PC-3 (cell line): ENCODE results near the gene LMCD1. TPM values are rescaled to one million over a fixed set of nuclear protein-coding genes. Genes with fewer than 3 reads are reported as not detected.

Experiments
- ATAC-seq: fragments of 200-7000 bp; cut with Tn5 transposase; 2 replicates; pipeline ENCODE4 v1.9.1; 2020; ENCODE audit warnings: mild to moderate bottlenecking, moderate library complexity
- BruUV-seq: library from RNA; stranded (reverse); fragments of 400-500 nt; replicated peaks from 2 replicates; lab custom pipeline; 2021; lab: Mats Ljungman, UMichigan
- CTCF ChIA-PET: fragments of 300-600 bp; sonication (Branson Sonifier 250); formaldehyde crosslinking; loops from one replicate; lab custom pipeline; 2022; ENCODE audit warnings: antibody characterized with exemption; lab: Charles Lee
- POLR2A ChIA-PET: fragments of 300-600 bp; sonication (Branson Sonifier 250); formaldehyde crosslinking; loops from one replicate; lab custom pipeline; 2022; ENCODE audit warnings: antibody characterized with exemption; ENCODE audit not compliant: unreplicated experiment; lab: Charles Lee
- DNase-seq: peaks from one replicate; pipeline ENCODE4 v3.0.0-alpha.2; 2015
- H2AFZ ChIP-seq: fragments of 300-600 bp; sonication (generic); 2 replicates; pipeline ENCODE4 v1.6.0; 2016; ENCODE audit warnings: antibody characterized with exemption, low read length
- H3F3A ChIP-seq: fragments of 300-600 bp; sonication (generic); one replicate; pipeline ENCODE4 v1.6.0; 2017; ENCODE audit warnings: antibody characterized with exemption, low read length, control low read depth, mild to moderate bottlenecking; ENCODE audit not compliant: unreplicated experiment
- H3K27ac ChIP-seq: fragments of 300-600 bp; sonication (generic); 2 replicates; pipeline ENCODE4 v1.5.1; 2016; ENCODE audit warnings: mild to moderate bottlenecking, low read length
- H3K27me3 ChIP-seq: fragments of 300-600 bp; sonication (generic); 2 replicates; pipeline ENCODE4 v1.6.1; 2016; ENCODE audit warnings: low read length, mixed read lengths
- H3K36me3 ChIP-seq: fragments of 300-600 bp; sonication (generic); 2 replicates; pipeline ENCODE4 v1.6.1; 2016; ENCODE audit warnings: low read depth, mixed run types, low read length, mixed read lengths
- H3K4me1 ChIP-seq: fragments of 300-600 bp; sonication (generic); 2 replicates; pipeline ENCODE4 v1.5.1; 2016; ENCODE audit warnings: low read length; ENCODE audit not compliant: insufficient read depth
- H3K4me2 ChIP-seq: fragments of 300-600 bp; sonication (generic); 2 replicates; pipeline ENCODE4 v1.6.0; 2016; ENCODE audit warnings: low read length
- H3K4me3 ChIP-seq: fragments of 300-600 bp; sonication (generic); 2 replicates; pipeline ENCODE4 v1.5.1; 2016; ENCODE audit warnings: mild to moderate bottlenecking, low read length, mixed read lengths
- H3K79me2 ChIP-seq: fragments of 300-600 bp; sonication (generic); 2 replicates; pipeline ENCODE4 v1.6.1; 2017; ENCODE audit warnings: low read length, mixed read lengths
- H3K9ac ChIP-seq: fragments of 300-600 bp; sonication (generic); 2 replicates; pipeline ENCODE4 v1.6.0; 2016; ENCODE audit warnings: mild to moderate bottlenecking, low read length
- H3K9me2 ChIP-seq: fragments of 300-600 bp; sonication (generic); replicated peaks from 2 replicates; pipeline ENCODE4 v1.6.1; 2016; ENCODE audit warnings: mixed run types, low read length, mixed read lengths
- H3K9me3 ChIP-seq: fragments of 300-600 bp; sonication (generic); 2 replicates; pipeline ENCODE4 v1.6.1; 2016; ENCODE audit warnings: low read length, mixed read lengths
- H4K20me1 ChIP-seq: fragments of 300-600 bp; sonication (generic); 2 replicates; pipeline ENCODE4 v1.6.1; 2016; ENCODE audit warnings: low read length, mixed read lengths
- CTCF ChIP-seq: fragments of 300-600 bp; sonication (generic); conservative IDR thresholded peaks from 2 replicates; pipeline ENCODE4 v1.5.1; 2017; ENCODE audit warnings: antibody characterized with exemption, low read depth, mild to moderate bottlenecking, low read length
- EZH2 ChIP-seq: fragments of 300-600 bp; sonication (generic); IDR thresholded peaks from one replicate; pipeline ENCODE4 v1.6.1; 2017; ENCODE audit warnings: antibody characterized with exemption, mild to moderate bottlenecking, low read length; ENCODE audit not compliant: unreplicated experiment
- EZH2phosphoT487 ChIP-seq: fragments of 300-600 bp; sonication (generic); IDR thresholded peaks from 2 replicates; pipeline ENCODE4 v1.6.1; 2018; ENCODE audit warnings: mild to moderate bottlenecking, antibody characterized with exemption, low read length, borderline replicate concordance
- intact Hi-C: fragments of 100-400 bp; cut with micrococcal nuclease; formaldehyde crosslinking; loops from 2 replicates; pipeline ENCODE4 v1.9.0; 2023
- total RNA-seq: library from RNA; depleted of rRNA; stranded (reverse); fragments of >200 nt; gene quantifications from 2 replicates; pipeline ENCODE4 v1.2.3, GENCODE V29; 2014

Gene LMCD1
- total RNA-seq, 1 experiment from 2014 or later = 9.1 TPM

GRCh38 chr3:8481380-8481779, 20.2 kb upstream of the LMCD1 start:
- ChIA-PET CTCF (interaction anchor here (1.0 kb wide), 1 partner anchor 20 kb away, joined by 4 read pairs; the partner anchor contains the start of gene LMCD1), POLR2A (no interaction called here)
- no peaks in the 10 kb centered on the region for H3K36me3 ChIP-seq
- no peaks in the 10 kb centered on the region for H3K9me2 ChIP-seq
- no peak overlapping the region for H3K4me3 ChIP-seq
- DNase-seq (no peak), ATAC-seq (no peak)
- H3K9ac ChIP-seq = no peak overlapping the region
- H3K79me2 ChIP-seq = no peaks in the 10 kb centered on the region
- H4K20me1 ChIP-seq = no peaks in the 10 kb centered on the region
- TF ChIP-seq EZH2 (no peak), CTCF (no peak; the same call in 1 of the 2 replicates), EZH2phosphoT487 (no peak)
- no peak overlapping the region for H2AFZ ChIP-seq
- intact Hi-C loops = loop anchor here (1.0 to 5.0 kb wide), 2 partner anchors 126 to 141 kb away; no protein-coding TSS in a partner anchor
- no peaks in the 10 kb centered on the region for H3K9me3 ChIP-seq
- no peak overlapping the region for H3K4me2 ChIP-seq
- H3F3A ChIP-seq = no peaks in the 10 kb centered on the region
- peaks cover 13% of the 10 kb centered on the region for H3K4me1 ChIP-seq
- H3K27ac ChIP-seq = no peak overlapping the region
- no TSS peak for BruUV-seq
- H3K27me3 ChIP-seq = no peaks in the 10 kb centered on the region

GRCh38 chr3:8482263-8482662, 19.4 kb upstream of the LMCD1 start:
- H3K27ac ChIP-seq = no peak overlapping the region
- POLR2A ChIA-PET = no interaction called here
- H3K4me1 ChIP-seq = peaks cover 13% of the 10 kb centered on the region
- H3K9me2 ChIP-seq = no peaks in the 10 kb centered on the region
- H3K4me3 ChIP-seq = no peak overlapping the region
- BruUV-seq = no TSS peak
- H3F3A ChIP-seq = no peaks in the 10 kb centered on the region
- H2AFZ ChIP-seq = no peak overlapping the region
- CTCF ChIA-PET = interaction anchor here (1.3 kb wide), 1 partner anchor 36 kb away, joined by 3 read pairs; no protein-coding TSS in a partner anchor
- no peak overlapping the region for H3K4me2 ChIP-seq
- no peaks in the 10 kb centered on the region for H3K27me3 ChIP-seq
- no peak for ATAC-seq
- H4K20me1 ChIP-seq = no peaks in the 10 kb centered on the region
- H3K9ac ChIP-seq = no peak overlapping the region
- no peak for DNase-seq
- TF ChIP-seq CTCF = no peak
- no peak for TF ChIP-seq EZH2
- no peak for TF ChIP-seq EZH2phosphoT487
- no peaks in the 10 kb centered on the region for H3K79me2 ChIP-seq
- intact Hi-C loops = loop anchor here (5.0 kb wide), 1 partner anchor 140 kb away; no protein-coding TSS in a partner anchor
- H3K36me3 ChIP-seq = no peaks in the 10 kb centered on the region
- no peaks in the 10 kb centered on the region for H3K9me3 ChIP-seq

GRCh38 chr3:8482960-8483665, 18.5 kb upstream of the LMCD1 start:
- no peaks in the 10 kb centered on the region for H3K9me2 ChIP-seq
- H4K20me1 ChIP-seq = no peaks in the 10 kb centered on the region
- H3K36me3 ChIP-seq = no peaks in the 10 kb centered on the region
- no peaks in the 10 kb centered on the region for H3K79me2 ChIP-seq
- CTCF ChIA-PET = interaction anchor here (0.6 to 1.3 kb wide), 2 partner anchors 37 to 139 kb away, joined by 3 read pairs; no protein-coding TSS in a partner anchor
- no peak for TF ChIP-seq CTCF
- TF ChIP-seq EZH2phosphoT487 = no peak
- TF ChIP-seq EZH2 = no peak
- H3F3A ChIP-seq = no peaks in the 10 kb centered on the region
- DNase-seq = peak; percentile 97
- no peaks in the 10 kb centered on the region for H3K27me3 ChIP-seq
- H3K9me3 ChIP-seq = no peaks in the 10 kb centered on the region
- peak overlapping the region; percentile 21 for H3K4me2 ChIP-seq
- ATAC-seq = peak; percentile 99
- no peak overlapping the region for H2AFZ ChIP-seq
- 0 out of 2 replicates have a peak overlapping the region, but pooled peaks have one; percentile 4 for H3K27ac ChIP-seq
- H3K4me3 ChIP-seq = no peak overlapping the region
- POLR2A ChIA-PET = interaction anchor here (0.6 to 1.1 kb wide), 5 partner anchors 14 to 711 kb away, joined by 3 to 9 read pairs (median 5); partner anchors contain the start of gene LMCD1
- H3K4me1 ChIP-seq = peaks cover 13% of the 10 kb centered on the region
- no peak overlapping the region for H3K9ac ChIP-seq
- no TSS peak for BruUV-seq
- intact Hi-C loops = loop anchor here (1.0 to 5.0 kb wide), 5 partner anchors 18 to 139 kb away; partner anchors contain the start of gene LMCD1
